Spleen (tissue), 7 donors: Measurements from ENCODE around the gene CEP95.

Experiments used
- POLR2AphosphoS5 ChIP-seq, 3 donors: sonication (generic); formaldehyde crosslinking; IDR thresholded peaks; one replicate each; pipeline ENCODE4 v1.5.1; 2017; ENCODE audit warnings: antibody characterized with exemption in 3 of 3
- TF ChIP-seq, protein P1 (sequence below), 11 experiments: fragments of 200-600 bp in 7 of 11; fragments of 450-650 bp in 4 of 11; sonication (generic) in 4 of 11; IDR thresholded peaks in 8 of 11; conservative IDR thresholded peaks in 3 of 11; 1 replicate in 7 of 11; 2 replicates in 4 of 11; pipeline versions ENCODE4 v1.4.0 to v1.8.0; 2016 to 2021; ENCODE audit warnings: antibody characterized with exemption in 11 of 11, inconsistent platforms in 4 of 11, mild to moderate bottlenecking in 1 of 11
- donor health status: DM: no; HTN: no; CAD: no; lungs with moderate emphysema.
- donor health status: DM: no; HTN: no; CAD: no.
- donor health status: DM: no; HTN: no; CAD: no.

DNA sequence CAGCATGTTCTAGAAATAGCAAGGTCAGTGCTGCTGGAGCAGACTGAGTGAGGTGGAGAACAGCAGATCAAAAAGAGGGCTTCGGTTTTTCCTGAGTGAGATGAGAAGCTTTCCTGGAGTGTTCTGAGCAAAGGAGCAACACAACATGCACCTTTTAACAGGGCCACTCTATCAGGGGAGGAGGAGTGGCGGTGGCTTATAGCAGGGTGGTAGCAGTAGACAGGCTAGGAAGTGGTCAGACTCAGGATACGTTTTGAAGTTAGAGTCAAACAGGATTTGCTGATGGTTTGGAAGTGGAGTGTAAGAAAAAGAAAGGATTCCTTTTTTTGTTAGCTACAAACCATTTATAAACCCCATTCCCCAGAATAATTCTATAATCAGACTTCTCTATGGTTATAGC is 22.4 kb upstream of the CEP95 start:
- no peak for TF ChIP-seq POLR2AphosphoS5 (IDR thresholded peaks at IDR 0.05)
- TF ChIP-seq, protein P1, sequence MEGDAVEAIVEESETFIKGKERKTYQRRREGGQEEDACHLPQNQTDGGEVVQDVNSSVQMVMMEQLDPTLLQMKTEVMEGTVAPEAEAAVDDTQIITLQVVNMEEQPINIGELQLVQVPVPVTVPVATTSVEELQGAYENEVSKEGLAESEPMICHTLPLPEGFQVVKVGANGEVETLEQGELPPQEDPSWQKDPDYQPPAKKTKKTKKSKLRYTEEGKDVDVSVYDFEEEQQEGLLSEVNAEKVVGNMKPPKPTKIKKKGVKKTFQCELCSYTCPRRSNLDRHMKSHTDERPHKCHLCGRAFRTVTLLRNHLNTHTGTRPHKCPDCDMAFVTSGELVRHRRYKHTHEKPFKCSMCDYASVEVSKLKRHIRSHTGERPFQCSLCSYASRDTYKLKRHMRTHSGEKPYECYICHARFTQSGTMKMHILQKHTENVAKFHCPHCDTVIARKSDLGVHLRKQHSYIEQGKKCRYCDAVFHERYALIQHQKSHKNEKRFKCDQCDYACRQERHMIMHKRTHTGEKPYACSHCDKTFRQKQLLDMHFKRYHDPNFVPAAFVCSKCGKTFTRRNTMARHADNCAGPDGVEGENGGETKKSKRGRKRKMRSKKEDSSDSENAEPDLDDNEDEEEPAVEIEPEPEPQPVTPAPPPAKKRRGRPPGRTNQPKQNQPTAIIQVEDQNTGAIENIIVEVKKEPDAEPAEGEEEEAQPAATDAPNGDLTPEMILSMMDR (IDR thresholded peaks at IDR 0.05 in 8 of 11, conservative IDR thresholded peaks at IDR 0.05 in 3 of 11) = no peak
